Measurements from ENCODE around the gene TOMM20.
A peak's percentile ranks its signal among the peaks of the same experiment; 100 is the strongest.
"Not testable (repeated sequence)": the region's sequence is repeated elsewhere in the genome, so short reads cannot be mapped to it uniquely, and the experiment has no call there.

Gene TOMM20

DNA sequence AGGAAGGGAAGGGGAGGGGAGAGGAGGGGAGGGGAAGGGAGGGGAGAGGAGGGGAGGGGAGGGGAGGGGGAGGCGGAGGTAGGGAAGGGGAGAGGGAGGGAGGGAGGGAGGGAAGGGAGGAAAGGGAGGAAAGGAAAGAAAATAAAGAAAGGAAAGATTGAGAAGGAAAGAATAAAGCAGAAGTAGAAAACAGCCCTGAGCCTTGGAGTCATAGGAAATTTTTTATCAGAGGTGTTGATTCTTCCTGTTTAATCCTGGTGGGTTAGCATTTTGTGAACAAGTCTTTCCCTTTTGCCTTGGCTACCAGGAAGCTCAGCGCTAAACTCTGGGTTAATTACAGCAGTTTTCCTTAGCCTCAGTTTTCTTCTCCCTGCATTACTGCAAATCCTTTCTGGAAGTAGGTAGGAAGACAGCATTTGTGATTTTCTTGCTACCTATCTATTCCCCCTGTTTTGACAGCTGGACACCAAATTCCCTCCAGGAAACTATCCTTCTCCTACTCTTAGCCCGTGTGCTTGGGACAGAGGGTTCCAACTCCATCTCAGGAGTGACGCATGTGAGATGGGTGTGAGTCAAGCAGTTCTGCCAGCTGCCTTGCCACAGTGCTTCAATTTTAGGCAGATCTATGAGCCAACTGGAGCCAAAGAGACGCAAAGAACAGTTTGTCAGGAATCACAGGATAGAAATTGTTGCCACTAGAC lies 26.9 kb downstream of the TOMM20 start:
- no peak for DNase-seq

DNA sequence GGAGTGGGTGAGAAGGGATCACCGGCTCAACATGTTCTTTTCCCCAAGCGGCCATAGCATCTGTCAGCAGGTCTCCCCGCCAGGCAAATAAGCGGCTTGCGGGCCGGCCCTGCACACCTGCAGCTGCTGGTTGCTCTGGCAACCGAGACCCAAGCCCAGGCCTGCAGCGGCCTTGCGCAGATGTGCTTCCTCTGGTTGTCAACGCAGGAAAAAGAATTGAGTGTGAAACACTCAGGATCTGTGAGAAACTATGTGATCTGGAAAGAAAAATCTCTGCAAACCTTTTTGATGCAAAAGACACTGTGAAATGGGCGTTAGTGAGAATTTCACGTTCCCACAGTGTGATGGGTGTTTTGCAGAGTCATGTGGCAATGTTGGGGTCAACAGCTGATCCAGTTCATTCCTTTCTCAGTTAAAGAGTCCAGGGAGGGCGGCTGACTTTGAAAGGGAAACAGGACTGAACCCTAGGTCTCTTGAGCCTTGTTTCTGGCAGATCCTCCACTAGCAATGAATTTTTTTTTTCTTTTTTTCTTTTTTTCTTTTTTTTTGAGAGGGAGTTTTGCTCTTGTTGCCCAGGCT lies 28.4 kb downstream of the TOMM20 start:
- no peak for DNase-seq

DNA sequence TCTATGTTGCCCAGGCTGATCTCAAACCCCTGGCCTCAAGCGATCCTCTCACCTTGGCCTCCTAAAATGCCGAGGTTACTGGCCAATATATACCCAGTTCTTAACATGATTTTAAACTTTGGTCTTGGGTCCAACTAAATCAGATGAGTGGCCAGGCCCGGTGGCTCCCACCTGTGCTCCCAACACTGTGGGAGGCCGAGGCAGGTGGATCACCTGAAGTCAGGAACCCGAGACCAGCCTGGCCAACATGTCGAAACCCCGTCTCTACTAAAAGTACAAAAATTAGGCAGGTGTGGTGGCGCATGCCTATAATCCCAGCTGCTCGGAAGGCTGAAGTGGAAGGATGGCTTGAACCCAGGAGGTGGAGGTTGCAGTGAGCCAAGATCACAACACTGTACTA lies 29.6 kb downstream of the TOMM20 start:
- no peak for DNase-seq

DNA sequence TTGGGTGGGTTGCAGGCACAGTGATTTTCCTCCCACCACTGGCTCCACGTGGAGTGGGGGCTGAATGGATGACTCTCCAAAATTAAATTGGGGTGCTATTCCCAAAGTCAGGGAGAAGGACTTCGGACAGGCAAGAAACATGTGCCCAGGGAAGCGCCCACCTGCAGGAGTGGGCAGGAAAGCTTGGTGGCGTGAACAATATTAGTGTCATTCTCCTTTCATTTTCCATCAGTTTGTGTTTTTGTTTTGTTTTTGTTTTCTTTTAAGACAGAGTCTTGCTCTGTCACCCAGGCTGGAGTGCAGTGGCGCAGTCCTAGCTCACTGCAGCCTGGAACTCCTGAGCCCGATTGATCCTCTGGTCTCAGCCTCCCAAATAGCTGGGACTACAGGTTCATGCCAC lies 30.1 kb downstream of the TOMM20 start:
- DNase-seq, result no peak

DNA sequence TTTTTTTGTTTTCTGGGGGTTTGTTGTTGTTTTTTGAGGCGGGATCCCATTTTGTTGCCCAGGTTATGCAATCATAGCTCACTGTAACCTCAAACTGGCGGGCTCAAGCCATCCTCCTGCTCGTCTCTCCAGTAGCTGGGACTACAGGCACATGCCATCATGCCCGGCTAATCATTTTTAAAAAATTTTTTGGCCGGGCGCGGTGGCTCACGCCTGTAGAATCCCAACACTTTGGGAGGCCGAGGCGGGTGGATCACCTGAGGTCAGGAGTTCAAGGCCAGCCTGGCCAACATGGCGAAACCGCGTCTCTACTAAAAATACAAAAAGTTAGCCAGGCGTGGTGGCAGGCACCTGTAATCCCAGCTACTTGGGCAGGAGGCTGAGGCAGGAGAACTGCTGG lies 31.1 kb downstream of the TOMM20 start:
- DNase-seq, result not testable (repeated sequence)

DNA sequence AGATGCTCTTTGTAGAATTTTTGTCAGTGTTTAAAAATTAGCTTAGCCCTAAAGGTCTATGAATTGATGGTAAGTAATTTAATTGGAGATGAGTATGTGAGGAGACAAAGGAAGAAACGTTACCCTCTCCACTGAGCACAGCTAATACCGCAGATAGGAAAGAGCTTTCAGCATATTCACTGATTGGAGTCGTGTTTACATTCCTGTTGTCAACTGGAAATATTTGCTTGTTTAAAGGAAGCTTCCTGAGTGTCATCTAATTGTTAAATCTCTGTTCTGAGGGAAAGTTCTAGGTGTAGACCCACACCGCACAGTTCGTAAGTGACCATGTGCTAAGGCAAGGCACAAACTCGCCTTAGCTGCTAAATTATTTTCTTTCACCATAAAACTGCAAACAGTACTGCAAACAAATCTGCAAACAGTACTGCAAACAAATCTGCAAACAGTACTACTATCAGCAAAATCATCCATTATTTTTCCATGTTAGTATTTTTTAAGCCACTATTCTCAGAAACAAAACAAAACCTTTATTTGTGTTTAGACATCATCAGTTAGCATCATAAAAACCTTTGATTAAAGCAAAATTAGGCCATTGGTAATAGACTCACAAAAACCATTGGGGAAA lies 32.6 kb downstream of the TOMM20 start:
- DNase-seq, result no peak

DNA sequence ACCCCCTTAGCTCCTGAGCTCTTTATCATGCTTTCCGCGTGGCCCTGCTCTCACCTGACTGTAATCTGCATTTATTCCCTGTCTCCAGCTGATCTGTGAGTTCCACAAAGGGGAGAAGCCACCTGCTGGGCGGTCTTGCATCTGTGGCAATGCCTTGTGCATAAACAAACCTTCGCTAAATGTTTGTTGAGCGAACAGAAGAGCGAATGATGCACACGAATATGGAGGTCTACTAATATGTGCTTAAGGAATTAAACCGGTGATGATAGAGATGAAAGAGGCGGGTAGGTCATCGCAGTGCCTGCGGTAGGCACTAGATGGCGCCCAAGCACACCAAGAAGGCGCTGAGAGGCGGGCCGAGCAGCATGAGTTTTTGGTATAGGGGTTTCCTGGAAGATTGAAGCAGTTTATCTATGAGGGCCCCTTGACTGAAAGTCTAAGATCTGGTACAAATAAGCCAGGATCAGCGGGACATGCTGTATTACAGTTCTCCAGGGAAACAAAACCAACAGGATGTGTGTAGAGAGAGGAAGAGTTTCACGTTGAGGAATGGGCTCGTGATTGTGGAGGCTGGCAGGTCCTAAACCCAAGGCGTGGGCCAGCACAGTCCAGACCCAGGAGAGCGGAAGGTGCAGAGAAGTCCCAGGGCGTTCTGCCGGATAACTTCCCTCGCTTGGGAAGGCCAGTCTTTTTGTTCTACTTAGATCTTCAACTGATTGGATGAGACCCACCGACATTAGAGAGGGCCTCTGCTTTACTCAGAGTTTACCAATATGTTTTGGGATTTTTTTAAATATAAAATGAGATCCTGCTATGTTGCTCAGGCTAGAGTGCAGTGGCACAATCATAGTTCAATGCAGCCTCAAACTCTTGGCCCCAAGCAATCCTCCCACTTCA lies 34.7 kb downstream of the TOMM20 start:
- peak; percentile 75 to 77 for DNase-seq

DNA sequence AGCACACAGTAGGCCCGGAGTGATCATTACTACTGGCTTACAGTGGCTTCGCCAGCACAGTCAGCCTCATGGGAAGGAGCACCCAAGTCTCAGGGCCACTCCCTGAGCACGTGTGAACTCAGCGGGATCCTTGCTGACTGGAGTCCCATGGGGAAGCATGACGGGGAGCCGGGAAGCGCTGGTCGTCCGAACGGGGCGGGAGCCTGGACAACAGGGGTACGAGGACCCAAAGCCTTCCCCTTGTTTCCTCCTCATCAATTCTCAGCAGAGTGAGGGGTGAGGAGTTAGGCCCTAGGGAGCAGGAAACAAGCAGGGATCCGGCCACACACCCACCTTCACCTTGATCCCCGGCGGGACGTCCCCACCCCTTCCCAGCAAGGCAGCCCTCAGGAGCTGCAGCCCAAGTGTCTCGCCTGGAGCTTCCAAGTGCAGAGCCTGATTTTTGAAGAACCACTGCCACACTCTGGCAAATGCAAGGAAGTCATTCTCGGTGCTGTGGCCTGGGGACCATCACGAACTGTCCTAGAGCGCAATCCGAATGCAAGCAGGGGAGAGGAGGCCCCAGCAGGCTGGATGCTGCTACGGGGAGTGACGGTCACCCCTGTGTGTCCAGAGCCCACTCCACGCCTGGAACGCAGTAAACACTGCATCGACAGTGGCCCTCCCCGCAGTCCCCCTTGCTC lies 35.5 kb downstream of the TOMM20 start:
- DNase-seq, result peak; percentile 45 to 51

DNA sequence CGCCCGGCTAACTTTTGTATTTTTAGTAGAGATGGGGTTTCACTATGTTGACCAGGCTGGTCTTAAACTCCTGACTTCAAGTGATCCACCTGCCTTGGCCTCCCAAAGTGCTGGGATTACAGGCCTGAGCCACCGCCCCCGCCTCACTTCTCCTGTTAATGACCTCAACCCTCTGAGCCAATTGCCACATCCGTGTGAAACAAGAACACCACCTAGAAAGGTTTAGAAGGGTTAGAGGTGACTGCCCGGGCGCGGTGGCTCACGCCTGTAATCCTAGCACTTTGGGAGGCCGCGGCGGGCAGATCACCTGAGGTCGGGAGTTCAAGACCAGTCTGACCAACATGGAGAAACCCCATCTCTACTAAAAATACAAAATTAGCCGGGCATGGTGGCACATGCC lies 36.2 kb downstream of the TOMM20 start:
- DNase-seq, result not testable (repeated sequence)

DNA sequence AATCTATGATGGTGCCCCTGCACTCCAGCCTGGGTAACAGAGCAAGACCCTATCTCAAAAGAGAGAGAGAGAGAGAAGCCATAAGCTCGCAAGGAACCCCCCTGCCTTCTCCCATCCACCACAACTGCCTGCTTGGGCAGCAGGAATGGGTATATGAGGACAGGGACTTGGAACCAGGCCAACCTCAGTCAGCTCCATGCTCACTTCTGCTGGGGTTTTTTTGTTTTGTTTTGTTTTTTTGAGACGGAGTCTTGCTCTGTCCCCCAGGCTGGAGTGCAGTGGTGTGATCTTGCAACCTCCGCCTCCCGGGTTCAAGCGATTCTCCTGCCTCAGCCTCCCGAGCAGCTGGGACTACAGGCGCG lies 36.6 kb downstream of the TOMM20 start:
- DNase-seq, result not testable (repeated sequence)

DNA sequence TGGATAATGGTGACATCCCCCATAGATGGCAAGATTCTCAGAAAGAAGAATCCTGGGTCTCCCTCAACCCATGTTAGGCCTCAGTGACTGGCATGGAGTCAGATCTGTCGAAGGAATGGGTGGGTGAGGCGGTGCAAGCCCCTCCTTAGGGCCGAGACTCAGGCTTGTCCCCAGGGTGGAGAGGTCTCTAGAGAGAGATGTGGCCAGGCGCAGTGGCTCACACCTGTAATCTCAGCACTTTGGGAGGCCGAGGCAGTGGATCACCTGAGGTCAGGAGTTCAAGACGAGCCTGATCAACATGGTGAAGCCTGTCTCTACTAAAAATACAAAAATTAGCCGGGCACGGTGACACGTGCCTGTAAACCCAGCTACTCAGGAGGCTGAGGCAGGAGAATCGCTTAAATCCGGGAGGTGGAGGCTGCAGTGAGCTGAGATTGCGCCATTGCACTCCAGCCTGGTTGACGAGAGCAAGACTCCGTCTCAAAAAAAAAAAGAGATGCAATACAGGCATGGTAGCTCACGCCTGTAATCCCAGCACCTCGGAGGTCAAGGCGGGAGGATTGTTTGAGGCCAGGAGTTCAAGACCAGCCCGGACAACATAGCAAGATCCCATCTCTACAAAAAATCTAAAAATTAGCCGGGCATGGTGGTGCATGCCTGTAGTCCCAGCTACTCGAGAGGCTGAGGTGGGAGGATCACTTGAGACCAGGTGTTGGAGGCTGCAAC lies 37.2 kb downstream of the TOMM20 start:
- DNase-seq, result not testable (repeated sequence)

DNA sequence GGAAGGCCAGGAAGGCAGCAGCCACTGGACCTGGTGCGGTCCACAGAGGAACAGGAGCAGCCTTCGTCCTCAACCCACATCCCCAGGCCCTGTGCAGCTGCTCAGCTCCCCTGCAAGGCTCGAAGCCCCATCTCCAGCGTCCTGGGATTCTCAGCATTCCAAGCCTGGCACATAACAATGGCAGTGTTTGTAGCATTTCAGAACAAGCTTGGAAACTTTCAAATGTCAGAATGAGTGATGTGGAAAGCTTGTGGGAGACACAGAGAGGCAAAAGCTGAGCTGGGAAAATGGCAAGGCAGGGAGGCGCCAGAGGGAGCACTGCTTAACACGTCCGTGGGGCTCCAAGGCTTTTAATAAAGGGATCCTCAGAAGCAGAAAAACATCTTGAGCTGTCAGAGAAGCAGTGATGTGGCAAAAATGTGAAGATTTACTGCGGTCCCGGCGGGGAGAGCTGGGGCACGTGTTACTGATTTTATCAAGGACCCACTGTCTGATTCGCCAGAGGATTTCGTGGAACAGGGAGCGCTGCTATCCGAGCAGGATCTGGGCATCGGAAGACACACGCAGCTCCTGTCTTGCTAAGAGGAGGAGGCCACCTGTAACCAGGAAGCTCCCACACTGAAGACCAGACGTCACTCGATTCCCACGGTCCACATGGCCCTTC lies 38.1 kb downstream of the TOMM20 start:
- DNase-seq, result no peak

DNA sequence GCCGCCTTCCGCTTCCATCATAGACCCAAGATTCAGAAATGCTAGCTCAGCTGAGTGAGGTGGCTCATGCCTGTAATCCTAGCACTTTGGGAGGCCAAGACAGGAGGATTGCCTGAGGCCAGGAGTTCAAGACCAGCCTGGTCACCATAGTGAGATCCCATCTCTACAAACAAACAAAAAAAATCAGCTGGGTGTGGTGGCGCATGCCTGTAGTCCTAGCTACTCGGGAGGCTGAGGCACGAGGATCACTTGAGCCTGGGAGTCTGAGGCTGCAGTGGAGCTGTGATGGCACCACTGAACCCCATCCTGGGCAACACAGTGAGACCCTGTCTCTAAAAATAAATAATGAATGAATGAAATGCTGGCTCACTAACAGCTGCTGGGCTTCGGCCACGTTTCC lies 39.7 kb downstream of the TOMM20 start:
- DNase-seq, result no peak

DNA sequence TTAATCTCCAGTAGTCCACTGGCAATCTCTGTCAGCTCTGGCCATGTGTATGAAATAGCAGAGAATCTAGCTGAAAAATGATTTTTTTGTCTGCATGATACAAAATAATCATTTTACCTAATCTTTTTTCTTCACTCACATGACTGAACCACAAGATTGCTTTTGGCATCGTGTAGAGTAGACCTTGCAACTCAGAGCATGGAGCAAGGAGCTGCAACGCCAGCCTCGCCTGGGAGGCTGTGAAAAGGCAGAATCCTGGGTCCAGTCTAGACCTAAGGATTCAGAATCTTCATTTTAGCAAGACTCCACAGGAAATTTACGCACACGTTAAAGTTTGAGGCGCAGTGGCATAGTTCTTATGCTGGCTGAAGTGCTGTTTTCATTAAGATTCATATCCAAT lies 40.2 kb downstream of the TOMM20 start:
- DNase-seq, result no peak

DNA sequence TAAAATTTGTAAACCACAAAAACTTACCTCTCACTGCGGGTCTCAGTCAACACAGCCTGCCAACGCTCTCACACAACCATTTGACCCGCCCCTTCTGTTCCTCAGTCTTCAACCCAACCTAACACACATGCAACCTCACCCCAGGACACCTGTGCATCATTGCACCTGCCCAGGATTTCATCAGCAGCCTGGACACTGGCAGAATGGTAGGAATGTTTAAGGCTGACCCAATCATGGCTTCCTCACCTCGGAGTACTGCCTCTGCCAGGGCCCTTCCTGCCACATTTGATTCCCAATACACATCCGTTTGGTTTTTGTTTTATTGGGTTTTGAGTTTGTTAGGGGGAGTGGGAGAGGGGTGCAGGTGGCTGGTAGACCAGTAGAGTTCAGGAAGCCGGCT lies 40.7 kb downstream of the TOMM20 start:
- no peak for DNase-seq

DNA sequence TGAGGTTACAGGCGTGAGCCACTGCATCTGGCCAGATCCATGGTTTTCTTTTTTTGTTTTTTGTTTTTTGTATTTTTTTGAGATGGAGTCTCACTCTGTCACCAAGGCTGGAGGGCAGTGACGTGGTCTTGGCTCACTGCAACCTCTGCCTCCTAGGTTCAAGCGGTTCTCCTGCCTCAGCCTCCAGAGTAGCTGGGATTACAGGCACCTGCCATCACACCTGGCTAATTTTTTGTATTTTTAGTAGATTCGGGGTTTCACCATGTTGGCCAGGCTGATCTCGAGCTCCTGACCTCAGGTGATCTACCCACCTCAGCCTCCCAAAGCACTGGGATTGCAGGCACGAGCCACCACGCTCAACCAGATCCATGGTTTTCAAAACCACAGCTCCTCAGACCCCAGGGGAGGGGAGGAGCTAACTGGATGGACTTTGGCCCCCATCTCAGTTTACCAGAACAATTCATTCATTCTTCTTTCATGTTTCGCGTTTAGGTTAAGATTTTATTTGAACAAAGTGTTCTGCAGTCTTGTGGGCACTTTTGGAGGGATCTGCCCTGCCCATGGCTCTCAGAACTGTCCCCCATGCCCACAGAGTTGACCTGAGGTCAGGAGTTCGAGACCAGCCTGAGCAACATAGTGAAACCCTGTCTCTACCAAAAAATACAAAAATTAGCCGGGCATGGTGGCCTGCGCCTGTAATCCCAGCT lies 43.1 kb downstream of the TOMM20 start:
- not testable (repeated sequence) for DNase-seq

DNA sequence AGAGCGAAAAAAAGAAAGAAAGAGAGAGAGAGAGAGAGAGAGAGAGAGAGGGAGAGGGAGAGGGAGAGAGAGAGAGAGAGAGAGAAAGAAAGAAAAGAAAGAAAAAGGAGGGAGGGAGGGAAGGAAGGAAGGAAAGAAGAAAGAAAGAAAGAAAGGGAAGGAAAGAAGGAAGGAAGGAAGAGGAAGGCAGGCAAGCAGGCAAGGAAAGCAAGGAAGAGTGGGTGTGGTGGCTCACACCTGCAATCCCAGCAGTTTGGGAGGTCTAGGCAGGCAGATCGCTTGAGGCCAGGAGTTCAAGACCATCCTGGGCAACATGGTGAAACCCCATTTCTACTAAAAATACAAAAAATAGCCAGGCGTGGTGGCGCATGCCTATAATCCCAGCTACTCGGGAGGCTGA lies 47.8 kb downstream of the TOMM20 start:
- DNase-seq, result not testable (repeated sequence)

DNA sequence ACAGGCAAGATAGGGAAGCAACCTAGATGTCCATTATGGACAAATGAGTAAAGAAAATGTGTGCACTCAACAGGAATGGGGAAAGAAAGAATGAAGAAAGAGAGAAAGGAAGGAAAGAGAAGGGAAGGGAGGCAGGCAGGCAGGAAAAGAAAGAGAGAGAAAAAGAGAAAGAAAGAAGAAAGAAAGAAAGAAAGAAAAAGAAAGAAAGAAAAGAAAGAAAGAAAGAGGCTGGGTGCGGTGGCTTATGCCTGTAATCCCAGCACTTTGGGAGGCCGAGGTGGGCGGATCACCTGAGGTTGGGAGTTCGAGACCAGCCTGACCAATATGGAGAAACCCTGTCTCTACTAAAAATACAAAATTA lies 48.4 kb downstream of the TOMM20 start:
- not testable (repeated sequence) for DNase-seq

DNA sequence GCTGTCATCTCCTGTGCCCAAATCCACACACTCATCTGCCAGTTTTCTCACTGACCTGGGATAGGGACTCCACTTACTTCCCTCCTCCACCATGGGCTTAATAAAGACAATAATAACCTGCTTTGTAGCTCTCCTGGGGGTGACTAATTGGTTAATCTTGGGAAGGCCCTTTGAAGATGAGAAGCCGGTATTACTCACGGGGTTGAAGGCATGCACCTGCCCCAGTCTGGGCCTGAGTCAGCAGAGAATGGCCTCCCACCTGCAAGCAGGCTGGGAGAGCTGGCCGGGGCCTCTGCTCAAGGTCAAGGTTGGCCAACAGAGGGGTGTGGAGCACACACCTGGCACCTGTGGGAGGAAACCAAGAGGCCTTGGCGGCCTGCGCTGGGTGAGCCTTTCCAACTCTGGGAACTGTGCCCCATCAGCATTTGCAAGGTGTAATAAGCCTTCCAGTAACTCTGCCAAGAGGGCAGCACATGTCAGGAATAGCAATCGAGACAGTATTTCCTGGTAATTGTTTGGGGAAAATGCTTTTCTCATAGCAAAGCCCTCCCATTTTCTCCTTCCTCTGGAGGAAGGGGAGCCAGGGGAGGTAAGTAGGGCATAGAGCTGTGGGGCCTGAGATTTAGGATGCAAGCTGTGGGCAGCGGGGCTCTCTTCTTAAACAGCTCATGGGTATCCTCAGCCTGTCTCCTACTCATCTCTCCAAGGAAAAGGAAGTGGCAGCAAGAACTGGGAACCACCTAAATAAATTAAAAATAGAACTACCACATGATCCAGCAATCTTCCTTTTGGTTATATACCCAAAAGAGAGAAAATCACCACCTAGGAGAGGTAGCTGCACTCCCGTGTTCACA lies 49.0 kb downstream of the TOMM20 start:
- DNase-seq, result peak; percentile 73 to 83
